HG03565 (cell line): Measurements from ENCODE around the gene LIN28B.

Experiments used
- ATAC-seq: cut with Tn5 transposase; IDR thresholded peaks from one replicate; pipeline ENCODE4 v1.9.1; 2021; ENCODE audit warnings: mild to moderate bottlenecking, moderate library complexity; ENCODE audit not compliant: unreplicated experiment

Gene LIN28B

GRCh38 chr6:105107207-105107606 is 150.3 kb downstream of the LIN28B start:
- no peak for ATAC-seq

- no peak for ATAC-seq
Measured at GRCh38 chr6:105108631-105109262, 151.8 kb downstream of the LIN28B start.

- ATAC-seq: no peak
Measured at GRCh38 chr6:105109955-105110895, 153.3 kb downstream of the LIN28B start.

GRCh38 chr6:105111105-105111504 is 154.2 kb downstream of the LIN28B start:
- ATAC-seq: no peak

GRCh38 chr6:105111871-105112270 is 155.0 kb downstream of the LIN28B start:
- ATAC-seq: no peak

- ATAC-seq: no peak
Measured at GRCh38 chr6:105112577-105112976, 155.7 kb downstream of the LIN28B start.

- no peak for ATAC-seq
Measured at GRCh38 chr6:105113422-105113821, 156.5 kb downstream of the LIN28B start.

- ATAC-seq: no peak
Measured at GRCh38 chr6:105116150-105116549, 159.2 kb downstream of the LIN28B start.

GRCh38 chr6:105120570-105120969 is 163.7 kb downstream of the LIN28B start:
- ATAC-seq: no peak

- ATAC-seq: no peak
Measured at GRCh38 chr6:105121981-105122380, 165.1 kb downstream of the LIN28B start.

GRCh38 chr6:105122717-105123116 is 165.8 kb downstream of the LIN28B start:
- ATAC-seq: no peak
